Measurements from ENCODE around the gene GTPBP6.
"Not testable (repeated sequence)": the region's sequence is repeated elsewhere in the genome, so short reads cannot be mapped to it uniquely, and the experiment has no call there.

Gene GTPBP6

DNA sequence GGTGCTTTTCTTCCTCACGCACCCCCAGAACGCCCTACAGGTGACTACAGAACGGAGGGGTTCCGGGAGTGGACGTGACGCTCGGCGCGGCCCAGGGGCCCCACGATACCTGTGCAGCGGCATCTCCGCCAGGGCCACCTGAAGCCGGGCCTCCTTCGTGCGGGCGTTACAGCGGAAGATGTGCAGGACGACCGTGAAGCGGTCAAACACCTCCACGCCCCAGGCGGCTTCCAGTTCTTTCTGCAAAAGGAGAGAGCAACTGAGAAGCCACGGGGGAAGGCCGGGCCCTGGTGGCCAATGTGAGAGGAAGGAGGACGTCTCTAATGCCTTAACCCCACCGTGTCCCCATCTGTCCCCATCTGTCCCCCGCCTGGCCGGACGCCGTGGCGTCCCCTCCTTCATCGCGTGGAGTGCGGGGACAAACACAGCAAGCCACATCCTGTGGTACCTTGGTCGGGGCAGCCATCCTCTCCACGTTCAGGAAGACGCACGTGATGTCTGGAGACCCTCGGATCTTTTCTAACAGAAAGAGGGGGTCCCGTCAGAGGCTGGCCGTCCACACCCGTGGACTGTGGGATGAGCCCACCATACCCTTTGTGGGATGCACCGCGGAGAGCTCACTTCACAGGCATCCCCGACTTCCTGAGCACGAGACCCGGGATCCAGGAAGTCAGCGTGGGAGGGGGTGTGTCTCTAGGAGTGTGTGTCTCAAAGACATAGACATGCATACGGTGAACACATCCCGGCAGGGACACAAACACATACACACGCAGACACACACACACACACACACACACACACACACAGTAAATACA lies 3.6 kb downstream of the GTPBP6 start:
- DNase-seq, result peak; percentile 15

DNA sequence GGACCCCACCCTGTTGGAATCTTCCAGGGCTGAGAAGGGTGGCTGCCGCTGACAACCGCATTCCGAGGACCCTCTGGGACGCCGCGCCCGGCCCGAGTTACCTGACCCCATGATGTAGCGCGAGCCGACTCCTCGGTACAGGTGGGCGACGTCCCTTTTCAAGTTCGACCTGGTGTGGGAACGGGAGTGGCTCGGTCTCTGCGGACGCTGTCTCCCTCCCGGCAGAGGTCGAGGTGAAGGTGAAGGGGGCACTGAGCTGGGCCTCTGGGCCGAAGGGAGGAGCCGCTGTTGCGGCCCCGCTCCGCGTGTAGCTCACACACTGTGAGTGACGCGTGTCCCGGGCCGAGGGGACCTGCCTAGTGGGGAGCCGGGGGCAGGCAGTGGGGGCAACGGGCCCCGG lies 4.5 kb downstream of the GTPBP6 start:
- no peak for DNase-seq

DNA sequence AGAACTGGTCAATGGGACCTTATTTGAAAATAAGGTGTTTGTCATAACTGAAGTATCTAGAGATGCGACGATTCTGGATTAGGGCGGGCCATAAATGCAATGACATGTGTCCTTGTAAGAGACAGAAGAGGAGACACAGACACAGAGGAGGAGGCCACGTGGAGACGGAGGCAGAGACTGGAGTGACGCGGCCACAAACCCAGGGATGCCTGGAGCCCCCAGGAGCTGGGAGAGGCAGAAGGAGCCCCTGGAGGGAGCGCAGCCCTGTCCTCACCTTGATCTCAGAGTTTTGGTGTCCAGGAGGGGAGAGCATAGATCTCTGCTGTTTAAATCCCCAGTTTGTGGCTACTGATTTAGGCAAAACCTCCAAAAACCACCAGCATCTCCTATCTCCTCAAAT lies 5.0 kb downstream of the GTPBP6 start:
- no peak for DNase-seq

DNA sequence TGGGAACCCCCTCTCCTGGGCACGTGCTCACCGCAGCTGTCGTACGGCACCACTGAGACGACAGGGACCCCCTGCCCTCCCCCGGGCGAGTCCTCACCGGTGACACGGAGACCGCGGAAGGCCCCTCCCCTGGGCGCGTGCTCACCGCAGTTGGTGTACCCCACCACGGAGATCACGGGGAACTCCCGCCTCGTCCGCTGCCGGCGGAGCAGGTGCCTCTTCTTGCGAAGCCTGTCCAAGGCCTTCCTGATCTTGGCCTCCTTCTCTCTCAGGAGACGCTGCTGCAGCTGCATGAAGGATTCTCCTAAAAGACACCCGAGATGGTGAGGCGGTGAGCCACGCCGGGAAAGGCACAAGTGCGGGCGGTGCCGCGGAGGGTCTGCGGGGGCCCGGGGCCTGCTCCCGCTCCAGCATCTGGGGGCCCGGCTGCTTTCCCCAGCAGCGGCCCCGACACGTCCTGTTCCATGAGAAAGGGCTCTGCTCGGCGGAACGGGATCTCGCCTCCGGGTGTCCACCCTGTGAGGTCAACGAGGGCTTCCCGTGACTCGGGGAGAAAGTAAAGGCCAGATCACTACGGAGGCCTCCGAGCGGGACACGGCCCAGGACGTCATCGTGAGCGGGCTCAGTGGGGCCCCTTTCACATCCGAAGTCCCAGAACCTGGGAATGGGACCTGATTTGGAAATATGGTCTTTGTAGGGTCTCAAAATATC lies 5.8 kb downstream of the GTPBP6 start:
- DNase-seq, result no peak

DNA sequence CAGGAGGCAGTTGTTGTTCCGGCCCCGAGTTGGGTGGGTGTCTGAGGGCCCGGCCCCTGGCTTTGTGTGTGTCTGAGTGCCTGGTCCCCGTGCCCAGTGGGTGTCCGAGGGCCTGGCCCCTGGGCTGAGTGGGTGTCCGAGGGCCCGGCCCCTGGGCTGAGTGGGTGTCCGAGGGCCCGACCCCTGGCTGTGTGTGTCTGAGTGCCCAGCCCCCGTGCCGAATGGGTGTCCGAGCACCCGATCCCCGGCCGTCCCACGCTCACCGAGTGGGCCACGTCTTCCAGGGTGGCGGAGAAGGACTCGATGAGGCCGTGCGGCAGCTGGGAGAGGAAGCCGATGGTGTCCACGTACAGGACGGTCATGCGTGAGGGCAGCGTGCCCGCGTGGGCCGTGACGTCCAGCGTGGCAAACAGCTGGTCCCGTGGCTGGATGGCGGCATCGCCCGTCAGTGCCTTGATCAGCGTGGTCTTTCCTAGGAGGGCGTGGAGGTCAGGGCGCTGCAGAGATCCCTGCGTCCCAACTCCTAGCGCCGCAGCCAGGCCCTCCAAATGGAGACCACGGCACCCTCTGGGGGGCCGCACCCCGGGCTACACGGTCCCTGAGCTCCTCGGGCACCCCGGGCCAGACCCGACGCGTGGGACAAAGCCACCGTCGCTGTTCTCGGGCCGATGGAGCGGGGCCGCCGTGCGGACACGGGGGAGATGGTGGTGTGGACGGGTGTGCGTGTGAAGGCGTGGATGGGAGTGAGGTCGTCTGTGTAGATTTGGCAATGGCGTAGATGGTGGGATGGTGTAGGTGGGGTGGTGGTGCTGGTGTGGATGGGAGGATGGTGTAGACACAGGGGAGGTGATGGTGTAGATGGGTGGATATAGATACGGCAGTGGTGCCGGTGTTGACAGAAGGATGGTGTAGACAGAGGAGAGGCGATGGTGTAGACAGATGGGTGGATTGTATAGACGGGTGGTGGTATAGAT lies 7.2 kb downstream of the GTPBP6 start:
- peak; percentile 15 for DNase-seq

DNA sequence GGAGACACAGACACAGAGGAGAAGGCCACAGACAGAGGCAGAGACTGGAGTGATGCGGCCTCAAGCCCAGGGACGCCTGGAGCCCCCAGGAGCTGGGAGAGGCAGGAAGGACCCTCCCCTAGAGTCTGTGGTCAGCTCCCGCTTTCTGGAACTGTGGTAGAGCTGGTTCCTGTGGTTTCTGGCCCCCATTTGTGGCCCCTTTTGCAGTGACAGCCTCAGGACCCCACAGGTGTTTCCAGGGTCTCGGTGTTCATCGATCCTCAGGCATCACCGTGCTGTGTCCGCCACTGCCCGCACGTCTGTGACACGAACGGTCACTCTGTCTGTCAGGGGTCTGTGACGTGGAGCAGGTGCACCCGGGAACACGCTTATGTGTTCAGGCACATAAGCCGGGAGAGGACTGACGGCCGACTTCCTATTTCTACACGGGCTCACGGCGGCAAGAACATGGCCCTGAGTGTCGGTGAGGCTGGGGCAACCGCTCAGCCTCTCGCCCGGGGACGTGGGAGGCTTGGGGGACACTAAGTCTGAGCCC lies 7.9 kb downstream of the GTPBP6 start:
- peak; percentile 14 for DNase-seq

DNA sequence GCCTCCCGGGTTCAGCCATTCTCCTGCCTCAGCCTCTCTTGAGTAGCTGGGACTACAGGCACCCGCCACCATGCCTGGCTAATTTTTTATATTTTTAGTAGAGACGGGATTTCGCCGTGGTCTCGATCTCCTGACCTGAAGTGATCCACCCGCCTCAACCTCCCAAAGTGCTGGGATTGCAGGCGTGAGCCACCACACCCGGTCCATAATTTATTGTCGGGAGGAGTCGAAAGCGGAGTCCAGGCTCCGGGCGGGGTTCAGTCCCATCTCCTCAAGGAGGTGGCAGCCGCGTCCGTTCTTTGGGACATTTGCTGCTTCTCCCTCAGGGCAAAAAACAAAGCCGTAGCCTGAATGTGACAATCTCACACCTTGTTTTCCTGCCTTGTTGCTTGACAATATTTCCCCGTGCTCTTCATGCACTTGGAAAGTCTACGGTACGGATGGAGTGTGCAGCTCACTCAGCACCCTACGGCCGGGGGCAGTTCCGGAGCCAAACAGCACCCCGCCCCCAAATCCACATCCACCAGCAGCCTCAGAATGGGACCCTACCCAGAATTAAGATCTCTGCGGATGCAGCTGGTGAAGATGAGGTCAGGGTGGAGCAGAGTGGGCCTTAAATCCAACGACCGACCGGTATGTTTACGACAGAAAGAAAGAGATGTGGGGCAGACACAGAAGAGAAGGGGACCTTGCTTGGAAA lies 9.6 kb downstream of the GTPBP6 start:
- DNase-seq, result peak; percentile 2

DNA sequence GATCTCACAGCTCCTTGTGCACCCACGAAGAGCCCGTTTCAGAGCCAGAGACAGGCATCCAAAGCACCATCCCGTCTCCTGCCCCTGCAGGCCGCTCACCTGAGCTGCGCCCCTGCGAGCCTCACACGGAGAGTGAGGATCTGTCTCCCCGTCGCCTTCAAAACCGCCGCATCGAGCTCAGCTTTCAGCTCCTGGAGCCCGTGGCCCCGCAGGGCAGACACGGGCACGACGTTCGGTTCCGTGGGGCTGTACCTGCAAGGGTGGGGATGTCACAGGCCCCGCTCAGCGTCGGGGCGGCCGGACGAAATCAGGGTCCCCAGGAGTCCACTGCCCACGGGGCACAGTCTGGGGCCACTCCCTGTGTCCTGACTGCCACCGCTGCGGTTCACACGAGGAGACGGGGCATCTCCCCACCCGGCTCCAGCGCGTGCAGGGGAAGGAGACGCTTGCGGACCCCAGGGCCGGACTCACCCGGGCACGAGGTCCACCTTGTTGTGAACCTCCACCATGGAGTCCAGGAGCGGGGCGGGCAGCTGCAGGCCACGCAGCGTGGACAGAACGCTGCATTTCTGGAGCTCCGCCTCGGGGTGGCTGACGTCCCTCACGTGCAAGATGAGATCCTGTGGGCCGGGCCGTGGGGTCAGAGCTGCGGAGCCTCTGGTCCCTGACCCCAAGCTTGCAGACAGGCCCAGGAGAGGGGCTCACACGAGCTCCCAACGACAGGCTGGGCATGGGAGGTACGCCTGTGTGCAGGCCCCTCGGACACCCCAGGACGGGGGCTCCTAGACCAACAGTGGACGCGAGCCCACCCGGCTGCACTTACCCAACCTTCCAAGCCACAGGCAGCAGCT lies 11.1 kb downstream of the GTPBP6 start:
- peak; percentile 16 for DNase-seq

DNA sequence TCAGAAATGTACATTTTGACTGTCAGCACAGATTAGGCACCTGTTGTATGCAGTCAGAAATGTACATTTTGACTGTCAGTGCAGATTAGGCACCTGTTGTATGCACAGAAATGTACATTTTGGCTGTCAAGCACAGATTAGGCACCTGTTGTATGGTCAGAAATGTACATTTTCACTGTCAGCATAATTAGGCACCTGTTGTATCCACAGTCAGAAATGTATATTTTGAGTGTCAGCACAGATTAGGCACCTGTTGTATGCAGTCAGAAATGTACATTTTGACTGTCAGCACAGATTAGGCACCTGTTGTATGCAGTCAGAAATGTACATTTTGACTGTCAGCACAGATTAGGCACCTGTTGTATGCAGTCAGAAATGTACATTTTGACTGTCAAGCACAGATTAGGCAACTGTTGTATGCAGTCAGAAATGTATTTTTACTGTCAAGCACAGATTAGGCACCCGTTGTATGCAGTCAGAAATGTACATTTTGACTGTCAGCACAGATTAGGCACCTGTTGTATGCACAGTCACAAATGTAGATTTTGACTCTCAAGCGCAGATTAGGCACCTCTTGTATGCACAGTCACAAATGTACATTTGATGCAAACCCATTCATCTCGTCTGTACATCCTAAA lies 11.9 kb downstream of the GTPBP6 start:
- not testable (repeated sequence) for DNase-seq

DNA sequence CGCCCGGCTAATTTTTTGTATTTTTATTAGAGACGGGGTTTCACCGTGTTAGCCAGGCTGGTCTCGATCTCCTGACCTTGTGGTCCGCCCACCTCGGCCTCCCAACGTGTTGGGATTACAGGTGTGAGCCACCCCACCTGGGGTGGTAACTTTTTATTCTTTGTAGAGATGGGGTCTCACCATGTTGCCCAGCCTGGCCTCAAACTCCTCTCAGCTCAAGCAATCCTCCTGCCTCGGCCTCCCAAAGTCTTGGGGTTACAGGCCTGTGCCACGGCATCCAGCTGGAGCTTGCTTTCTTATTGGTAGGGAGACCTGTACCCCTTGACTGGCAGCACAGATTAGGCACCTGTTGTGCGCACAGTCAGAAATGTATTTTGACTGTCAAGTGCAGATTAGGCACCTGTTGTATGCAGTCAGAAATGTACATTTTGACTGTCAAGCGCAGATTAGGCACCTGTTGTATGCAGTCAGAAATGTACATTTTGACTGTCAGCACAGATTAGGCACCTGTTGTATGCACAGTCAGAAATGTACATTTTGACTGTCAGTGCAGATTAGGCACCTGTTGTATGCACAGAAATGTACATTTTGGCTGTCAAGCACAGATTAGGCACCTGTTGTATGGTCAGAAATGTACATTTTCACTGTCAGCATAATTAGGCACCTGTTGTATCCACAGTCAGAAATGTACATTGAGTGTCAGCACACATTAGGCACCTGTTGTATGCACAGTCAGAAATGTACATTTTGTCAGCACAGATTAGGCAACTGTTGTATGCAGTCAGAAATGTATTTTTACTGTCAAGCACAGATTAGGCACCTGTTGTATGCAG lies 12.6 kb downstream of the GTPBP6 start:
- peak; percentile 17 for DNase-seq

DNA sequence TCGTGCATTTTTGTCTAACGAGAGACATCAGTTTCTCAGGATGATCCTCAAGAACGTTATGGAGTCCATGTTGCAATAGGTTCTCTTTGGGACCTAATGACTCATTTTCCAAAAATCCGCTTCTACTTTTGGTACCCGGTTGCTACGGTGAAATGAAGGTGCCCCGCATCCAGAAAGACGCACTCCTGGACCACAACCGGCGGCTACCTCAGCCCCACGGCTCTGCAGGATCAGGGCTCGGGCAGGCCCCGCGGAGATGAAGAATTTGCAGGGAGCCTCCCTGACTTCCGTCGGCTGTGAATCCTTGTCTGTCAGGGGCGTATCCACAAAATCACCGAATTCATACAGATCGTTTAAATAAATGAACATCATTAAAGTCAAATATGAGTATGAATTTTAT lies 15.6 kb downstream of the GTPBP6 start:
- DNase-seq, result no peak

DNA sequence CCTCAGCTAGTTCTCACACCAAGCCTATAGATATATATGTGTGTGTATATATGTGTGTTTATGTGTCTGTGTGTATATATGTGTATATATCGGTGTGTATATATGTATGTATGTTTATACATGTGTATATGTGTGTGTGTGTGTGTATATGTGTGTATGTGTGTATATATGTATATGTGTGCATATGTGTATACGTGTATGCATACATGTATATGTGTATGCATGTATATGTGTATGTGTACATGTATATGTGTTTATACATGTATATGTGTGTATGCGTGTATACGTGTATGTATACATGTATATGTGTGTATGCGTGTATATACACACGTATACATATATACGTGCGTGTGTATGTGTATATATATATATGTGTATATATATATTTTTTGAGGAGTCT lies 18.3 kb downstream of the GTPBP6 start:
- no peak for DNase-seq

DNA sequence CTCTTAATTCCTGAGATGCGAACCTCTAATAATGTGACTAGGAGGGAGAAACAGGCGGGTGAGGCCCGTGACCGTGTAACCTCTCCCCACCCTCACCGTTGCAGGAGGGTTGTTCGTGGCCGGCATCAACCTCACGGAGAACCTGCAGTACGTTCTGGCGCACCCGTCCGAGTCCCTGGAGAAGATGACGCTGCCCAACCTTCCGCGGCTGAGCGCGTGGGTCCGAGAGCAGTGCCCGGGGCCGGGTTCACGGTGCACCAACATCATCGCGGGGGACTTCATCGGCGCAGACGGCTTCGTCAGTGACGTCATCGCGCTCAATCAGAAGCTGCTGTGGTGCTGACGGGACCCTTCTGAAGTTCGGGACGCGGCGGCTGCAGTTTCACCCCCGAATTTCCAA lies 19.6 kb downstream of the GTPBP6 start:
- DNase-seq, result no peak

DNA sequence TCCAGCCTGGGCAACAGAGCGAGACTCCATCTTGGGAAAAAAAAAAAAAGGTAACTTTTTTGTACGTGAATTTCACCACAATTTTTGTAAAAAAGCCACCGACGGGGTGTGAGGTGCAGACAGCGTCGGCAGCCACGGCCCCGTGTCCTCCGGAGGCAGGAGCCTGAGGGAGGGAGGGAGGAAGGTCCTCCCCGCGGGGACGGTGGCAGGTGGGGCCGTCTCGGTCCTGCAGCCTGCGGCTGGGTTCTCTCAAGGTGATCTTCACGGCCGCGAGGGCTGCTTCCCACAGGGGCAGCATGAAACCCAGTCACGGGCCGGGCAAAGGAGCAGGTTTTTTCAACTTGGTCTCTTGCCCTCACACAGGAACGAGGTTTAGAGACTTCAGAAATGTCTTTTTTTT lies 23.5 kb downstream of the GTPBP6 start:
- no peak for DNase-seq

DNA sequence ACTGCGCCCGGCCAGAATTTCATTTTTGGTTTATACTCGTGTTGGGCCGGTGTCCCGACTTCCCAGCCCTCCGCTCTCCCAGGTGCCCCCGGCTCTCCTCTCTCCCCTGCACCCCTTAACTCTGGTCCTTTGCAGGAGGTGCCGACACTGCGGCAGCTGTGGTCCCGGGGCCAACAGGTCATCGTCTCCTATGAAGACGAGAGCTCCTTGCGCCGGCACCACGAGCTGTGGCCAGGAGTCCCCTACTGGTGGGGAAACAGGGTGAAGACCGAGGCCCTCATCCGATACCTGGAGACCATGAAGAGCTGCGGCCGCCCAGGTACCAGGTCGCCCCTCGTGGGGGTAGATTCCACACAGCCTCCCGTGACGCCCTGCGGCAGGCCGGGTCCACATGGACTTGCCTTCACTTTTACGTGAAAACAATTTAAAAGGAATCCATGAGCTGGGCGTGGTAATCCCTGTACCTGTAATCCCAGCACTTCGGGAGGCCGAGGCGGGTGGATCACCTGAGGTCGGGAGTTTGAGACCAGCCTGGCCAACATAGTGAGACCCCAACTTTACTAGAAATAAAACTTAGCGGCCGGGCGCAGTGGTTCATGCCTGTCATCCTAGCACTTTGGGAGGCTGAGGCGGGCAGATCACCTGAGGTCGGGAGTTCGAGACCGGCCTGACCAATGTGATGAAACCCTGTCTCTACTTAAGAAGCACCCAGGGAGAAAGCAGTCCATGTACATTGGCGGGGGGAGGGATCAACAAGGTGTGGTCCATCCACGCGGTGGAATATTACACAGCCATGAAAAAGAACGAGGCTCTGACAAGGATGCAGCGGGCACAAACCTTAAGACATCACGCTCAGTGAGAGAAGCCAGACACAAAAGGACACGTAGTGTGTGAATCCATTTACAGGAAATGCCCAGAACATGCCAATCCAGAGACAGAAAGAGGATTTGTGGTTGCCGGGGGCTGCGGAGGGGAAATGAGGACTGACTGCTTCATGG lies 25.4 kb downstream of the GTPBP6 start:
- DNase-seq, result peak; percentile 14

DNA sequence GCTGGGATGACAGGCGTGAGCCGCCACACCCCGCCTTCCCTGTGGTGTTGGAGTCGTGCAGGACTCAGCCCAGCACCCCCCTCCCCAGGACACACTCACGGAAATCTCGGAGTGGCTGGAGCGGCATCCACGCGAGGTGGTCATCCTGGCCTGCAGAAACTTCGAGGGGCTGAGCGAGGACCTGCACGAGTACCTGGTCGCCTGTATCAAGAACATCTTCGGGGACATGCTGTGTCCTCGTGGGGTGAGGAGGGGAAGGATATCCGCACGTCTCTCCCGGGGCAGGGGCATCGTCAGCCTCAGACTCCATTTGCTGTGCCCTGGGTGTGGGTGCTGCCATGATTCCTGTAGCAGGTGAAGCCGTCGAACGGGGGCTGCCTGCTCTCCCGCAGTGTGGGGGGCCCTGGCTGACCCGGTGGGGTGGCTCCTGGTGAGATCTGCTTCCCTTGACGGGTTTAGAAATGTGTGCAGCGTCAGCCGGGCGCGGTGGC lies 27.1 kb downstream of the GTPBP6 start:
- DNase-seq, result peak; percentile 8

DNA sequence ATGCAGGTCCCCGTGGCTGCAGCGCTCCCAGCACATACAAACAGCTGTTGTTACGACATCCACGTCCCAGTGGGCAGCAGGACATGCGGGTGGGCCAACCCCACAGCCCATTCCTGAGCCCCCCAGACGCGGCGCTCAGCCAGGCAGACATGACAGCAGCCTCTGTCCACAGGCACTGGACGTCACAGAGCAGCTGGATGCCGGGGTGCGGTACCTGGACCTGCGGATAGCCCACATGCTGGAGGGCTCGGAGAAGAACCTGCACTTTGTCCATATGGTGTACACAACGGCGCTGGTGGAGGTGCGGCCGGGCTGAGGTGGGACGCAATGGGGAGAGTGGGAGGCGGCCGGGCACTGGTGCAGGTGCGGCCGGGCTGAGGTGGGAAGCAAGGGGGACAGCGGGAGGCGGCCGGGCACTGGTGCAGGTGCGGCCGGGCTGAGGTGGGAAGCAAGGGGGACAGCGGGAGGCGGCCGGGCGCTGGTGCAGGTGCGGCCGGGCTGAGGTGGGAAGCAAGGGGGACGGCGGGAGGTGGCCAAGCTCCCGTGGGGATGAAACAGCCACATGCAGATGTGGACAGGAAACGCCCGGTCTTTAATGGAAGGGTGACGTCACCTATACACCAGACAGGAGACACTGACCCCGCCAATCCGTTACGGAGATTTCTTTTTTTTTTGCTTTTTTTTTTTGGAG lies 28.0 kb downstream of the GTPBP6 start:
- DNase-seq, result peak; percentile 12

DNA sequence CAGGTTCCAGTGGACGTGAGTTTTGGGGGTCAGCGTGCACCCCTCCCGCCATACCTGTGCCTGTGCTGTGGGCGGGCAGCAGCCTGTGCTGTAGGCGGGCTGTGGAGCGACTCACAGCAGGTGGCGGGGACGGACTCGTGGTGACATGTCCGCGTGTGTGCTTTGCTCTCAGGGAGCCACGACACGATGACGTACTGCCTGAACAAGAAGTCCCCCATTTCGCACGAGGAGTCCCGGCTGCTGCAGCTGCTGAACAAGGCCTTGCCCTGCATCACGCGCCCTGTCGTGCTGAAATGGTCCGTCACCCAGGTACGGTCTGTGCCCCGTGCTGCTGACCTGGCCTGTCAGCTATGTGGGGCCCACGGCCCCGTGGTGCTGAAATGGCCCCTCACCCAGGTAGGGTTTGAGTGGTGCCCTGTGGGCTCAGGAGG lies 30.0 kb downstream of the GTPBP6 start:
- peak; percentile 15 for DNase-seq
